ENCODE data around the gene C1QTNF4. TPM values are rescaled to one million over a fixed set of nuclear protein-coding genes. Genes with fewer than 3 reads are reported as not detected.
"Not testable (repeated sequence)": the region's sequence is repeated elsewhere in the genome, so short reads cannot be mapped to it uniquely, and the experiment has no call there.

Gene C1QTNF4
- total RNA-seq, 1 donor: 0.43 TPM

DNA sequence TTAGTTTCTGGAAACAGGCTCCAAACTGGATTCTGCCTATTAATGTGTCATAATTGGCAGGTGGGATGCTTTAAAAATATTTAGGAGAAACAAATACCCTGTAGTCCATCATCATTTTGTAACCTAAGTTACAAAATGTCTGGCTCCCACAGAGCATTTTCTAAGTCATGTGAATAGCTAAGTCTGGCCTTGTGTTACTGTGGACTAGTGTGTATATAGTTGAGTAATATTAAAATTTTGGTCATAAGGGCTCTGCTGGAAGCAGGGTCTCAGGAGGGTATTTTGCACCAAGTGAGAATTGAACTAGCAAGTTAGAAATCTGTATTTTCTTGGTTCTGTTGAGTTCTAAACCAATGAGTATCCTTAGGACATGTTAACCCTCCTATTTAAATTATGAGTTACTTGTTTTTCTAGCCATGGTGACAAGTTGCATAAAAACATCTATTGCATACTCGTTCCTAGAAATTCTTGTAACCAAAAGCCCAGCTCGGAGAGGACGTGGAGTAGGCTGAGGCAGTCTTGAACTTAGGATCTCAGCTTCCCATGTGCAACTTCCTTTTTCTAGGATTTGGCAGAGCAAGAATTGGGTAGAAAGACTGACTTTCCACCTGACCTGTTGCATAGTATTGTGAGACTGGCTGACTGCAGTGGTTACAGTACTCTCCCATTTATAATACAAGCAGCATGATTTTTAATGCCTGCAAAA lies 23.4 kb downstream of the C1QTNF4 start:
- H3K4me3 ChIP-seq (ENCODE audit: low read depth, low read length): no peak overlapping the region
- no peak for DNase-seq (ENCODE audit: low read depth)
- TF ChIP-seq, protein P1, sequence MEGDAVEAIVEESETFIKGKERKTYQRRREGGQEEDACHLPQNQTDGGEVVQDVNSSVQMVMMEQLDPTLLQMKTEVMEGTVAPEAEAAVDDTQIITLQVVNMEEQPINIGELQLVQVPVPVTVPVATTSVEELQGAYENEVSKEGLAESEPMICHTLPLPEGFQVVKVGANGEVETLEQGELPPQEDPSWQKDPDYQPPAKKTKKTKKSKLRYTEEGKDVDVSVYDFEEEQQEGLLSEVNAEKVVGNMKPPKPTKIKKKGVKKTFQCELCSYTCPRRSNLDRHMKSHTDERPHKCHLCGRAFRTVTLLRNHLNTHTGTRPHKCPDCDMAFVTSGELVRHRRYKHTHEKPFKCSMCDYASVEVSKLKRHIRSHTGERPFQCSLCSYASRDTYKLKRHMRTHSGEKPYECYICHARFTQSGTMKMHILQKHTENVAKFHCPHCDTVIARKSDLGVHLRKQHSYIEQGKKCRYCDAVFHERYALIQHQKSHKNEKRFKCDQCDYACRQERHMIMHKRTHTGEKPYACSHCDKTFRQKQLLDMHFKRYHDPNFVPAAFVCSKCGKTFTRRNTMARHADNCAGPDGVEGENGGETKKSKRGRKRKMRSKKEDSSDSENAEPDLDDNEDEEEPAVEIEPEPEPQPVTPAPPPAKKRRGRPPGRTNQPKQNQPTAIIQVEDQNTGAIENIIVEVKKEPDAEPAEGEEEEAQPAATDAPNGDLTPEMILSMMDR (IDR thresholded peaks at IDR 0.05; ENCODE audit: insufficient read depth, low read depth, low read length): no peak

DNA sequence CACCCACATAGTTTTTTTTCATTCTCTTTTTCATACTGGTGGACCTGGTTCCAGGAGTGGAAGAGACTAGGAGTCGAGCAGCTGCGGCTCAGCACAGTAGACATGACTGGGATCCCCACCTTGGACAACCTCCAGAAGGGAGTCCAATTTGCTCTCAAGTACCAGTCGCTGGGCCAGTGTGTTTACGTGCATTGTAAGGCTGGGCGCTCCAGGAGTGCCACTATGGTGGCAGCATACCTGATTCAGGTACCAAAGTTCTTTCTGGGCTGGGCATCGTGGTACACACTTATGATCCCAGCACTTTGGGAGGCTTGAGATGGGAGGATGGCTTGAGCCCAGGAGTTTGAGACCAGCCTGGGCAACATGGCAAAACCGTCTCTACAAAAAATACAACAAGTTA lies 24.6 kb downstream of the C1QTNF4 start:
- DNase-seq (ENCODE audit: low read depth): no peak
- TF ChIP-seq, protein P1 (IDR thresholded peaks at IDR 0.05; ENCODE audit: insufficient read depth, low read depth, low read length): no peak
- H3K4me3 ChIP-seq (ENCODE audit: low read depth, low read length): no peak overlapping the region

DNA sequence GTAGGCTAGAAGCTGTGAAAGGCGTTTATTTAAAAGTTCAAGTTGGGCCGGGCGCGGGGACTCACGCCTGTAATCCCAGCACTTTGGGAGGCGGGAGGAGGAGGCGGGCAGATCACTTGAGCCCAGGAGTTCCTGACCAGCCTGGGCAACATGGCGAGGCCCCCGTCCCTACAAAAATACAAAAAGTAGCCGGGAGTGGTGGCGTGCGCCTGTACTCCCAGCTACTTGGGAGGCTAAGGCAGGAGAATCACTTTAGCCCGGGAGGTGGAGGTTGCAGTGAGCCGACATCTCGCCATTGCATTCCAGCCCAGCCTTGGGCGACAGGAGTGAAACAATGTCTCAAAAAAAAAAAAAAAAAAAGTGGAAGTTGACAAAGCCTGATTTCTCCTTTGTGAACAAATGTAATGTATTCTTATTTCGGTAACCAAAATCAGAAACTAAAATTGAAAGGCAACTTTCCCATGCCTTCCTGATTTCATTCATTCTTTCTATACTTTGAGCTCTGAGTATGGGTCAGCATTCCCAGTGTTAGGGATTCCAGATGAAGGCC lies 28.0 kb downstream of the C1QTNF4 start:
- DNase-seq (ENCODE audit: low read depth): no peak

DNA sequence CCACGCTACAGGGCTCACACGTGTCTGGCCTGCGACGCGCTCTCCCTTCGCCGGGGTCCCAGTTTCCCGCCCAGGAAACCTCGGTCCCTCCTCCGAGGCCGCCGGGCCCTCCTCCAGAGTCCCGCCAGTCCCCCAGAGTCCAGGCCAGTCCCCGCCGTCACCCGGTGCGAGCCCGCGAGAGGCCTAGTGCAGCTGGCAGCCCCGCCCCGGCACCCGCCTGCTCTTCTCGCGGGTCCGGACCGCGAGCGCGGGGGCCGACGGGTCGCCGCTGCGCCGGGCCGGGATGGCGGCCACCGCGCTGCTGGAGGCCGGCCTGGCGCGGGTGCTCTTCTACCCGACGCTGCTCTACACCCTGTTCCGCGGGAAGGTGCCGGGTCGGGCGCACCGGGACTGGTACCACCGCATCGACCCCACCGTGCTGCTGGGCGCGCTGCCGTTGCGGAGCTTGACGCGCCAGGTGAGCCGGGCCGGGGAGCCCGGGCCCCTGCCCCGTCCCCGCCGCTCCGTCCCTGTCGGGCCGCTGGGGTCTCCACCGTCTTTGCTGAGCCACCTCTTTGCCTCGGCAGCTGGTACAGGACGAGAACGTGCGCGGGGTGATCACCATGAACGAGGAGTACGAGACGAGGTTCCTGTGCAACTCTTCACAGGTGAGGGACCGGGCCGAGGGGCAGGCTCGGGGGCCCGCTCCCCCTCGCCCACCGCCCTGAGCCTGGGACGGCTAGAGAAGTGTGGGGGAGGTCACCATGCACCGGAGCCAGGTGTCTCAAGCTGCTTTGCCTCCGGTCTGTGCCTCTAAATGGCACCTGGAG lies 28.7 kb downstream of the C1QTNF4 start, which contains the start of gene PTPMT1:
Gene PTPMT1 (plus strand): TSS at position 260 of the 809 bp plus-strand sequence. CDS start 24 bp downstream, at position 284.
- peak within 1 kb of the TSS; percentile 87 for H3K4me3 ChIP-seq (ENCODE audit: low read depth, low read length)
- TF ChIP-seq, protein P1 (IDR thresholded peaks at IDR 0.05; ENCODE audit: insufficient read depth, low read depth, low read length): no peak
- DNase-seq (ENCODE audit: low read depth): peak; percentile 72

More for the DNA sequence above, 28.0 kb downstream of the C1QTNF4 start:
- TF ChIP-seq, protein P1 (IDR thresholded peaks at IDR 0.05; ENCODE audit: insufficient read depth, low read depth, low read length): no peak
- peak overlapping the region; percentile 87 for H3K4me3 ChIP-seq (ENCODE audit: low read depth, low read length)

DNA sequence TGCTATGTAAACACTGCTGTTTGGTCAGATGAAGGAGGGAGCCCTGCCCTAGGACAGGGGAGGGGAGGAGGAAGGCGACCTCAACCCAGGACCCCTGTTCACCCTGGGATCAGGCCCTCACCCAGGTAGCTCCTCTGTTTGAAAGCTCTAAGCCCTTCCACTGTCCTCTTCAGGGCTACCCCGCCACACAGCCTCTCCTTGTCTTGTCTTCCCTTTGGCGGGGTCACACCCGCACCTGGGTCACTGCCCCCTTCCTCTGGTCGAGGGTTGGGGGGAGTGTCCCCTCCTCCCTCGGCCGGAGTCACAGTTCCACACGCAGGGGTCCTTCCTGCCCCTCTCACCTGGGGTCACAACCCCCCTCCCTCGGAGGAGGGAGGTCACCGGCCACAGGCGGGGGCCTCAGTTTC lies 29.3 kb downstream of the C1QTNF4 start:
- peak overlapping the region; percentile 87 for H3K4me3 ChIP-seq (ENCODE audit: low read depth, low read length)
- DNase-seq (ENCODE audit: low read depth): no peak
- TF ChIP-seq, protein P1 (IDR thresholded peaks at IDR 0.05; ENCODE audit: insufficient read depth, low read depth, low read length): no peak

DNA sequence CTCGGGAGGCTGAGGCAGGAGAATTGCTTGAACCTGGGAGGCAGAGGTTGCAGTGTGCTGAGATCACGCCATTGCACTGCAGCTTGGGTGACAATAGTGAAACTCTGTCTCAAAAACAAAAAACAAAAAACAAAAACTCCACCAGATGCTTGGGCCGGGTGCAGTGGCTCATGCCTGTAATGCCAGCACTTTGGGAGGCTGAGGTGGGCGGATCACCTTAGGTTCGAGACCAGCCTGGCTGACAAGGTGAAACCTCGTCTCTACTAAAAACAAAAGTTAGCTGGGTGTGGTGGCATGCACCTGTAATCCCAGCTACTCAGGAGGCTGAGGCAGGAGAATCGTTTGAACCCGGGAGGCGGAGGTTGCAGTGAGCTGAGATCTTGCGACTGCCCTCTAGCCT lies 29.8 kb downstream of the C1QTNF4 start:
- H3K4me3 ChIP-seq (ENCODE audit: low read depth, low read length); DNase-seq (ENCODE audit: low read depth): not testable (repeated sequence)

DNA sequence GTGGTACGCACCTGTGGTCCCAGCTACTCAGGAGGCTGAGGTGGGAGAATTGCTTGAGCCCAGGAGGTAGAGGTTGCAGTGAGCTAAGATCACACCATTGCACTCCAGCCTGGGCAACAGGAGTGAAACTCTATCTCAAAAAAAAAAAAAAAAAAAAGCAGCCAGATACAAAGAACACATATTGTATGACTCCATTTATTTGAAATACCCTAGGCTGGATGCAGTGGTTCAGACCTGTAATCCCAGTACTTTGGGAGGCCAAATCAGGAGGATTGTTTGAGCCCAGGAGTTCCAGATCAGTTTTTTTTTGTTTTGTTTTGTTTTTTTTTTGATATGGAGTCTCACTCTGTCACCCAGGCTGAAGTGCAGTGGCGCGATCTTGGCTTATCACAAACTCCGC lies 31.8 kb downstream of the C1QTNF4 start:
- not testable (repeated sequence) for H3K4me3 ChIP-seq (ENCODE audit: low read depth, low read length); DNase-seq (ENCODE audit: low read depth)
